GM19239 (cell line): Measurements from ENCODE around the gene RIPPLY3.
A peak's percentile ranks its signal among the peaks of the same experiment; 100 is the strongest.
"Not testable (repeated sequence)": the region's sequence is repeated elsewhere in the genome, so short reads cannot be mapped to it uniquely, and the experiment has no call there.

Experiments used
- DNase-seq: peaks from one replicate; pipeline ENCODE4 v3.0.0; 2011; ENCODE audit warnings: low spot score; ENCODE audit not compliant: insufficient read length
- FAIRE-seq: peaks from 2 replicates; lab custom pipeline; 2011; peaks lifted over from hg19 to GRCh38; lab: Jason Lieb, UNC

Gene RIPPLY3

GRCh38 chr21:36980280-36981048, 26.0 kb upstream of the RIPPLY3 start:
- FAIRE-seq (no peak), DNase-seq (no peak)

- DNase-seq (no peak), FAIRE-seq (no peak)
Measured at GRCh38 chr21:36981049-36981391, 25.5 kb upstream of the RIPPLY3 start.

GRCh38 chr21:36981977-36982700, 24.4 kb upstream of the RIPPLY3 start:
- FAIRE-seq (no peak), DNase-seq (no peak)

GRCh38 chr21:36985751-36986594, 20.5 kb upstream of the RIPPLY3 start:
- DNase-seq (no peak), FAIRE-seq (no peak)

- FAIRE-seq (no peak), DNase-seq (no peak)
Measured at GRCh38 chr21:36987845-36988244, 18.7 kb upstream of the RIPPLY3 start.

GRCh38 chr21:36988536-36988935, 18.0 kb upstream of the RIPPLY3 start:
- FAIRE-seq (no peak), DNase-seq (no peak)

GRCh38 chr21:36989199-36989698, 17.3 kb upstream of the RIPPLY3 start:
- not testable (repeated sequence) for FAIRE-seq, DNase-seq

- FAIRE-seq (peak; percentile 18), DNase-seq (peak; percentile 92)
Measured at GRCh38 chr21:36989699-36990507, 16.6 kb upstream of the RIPPLY3 start.

- no peak for FAIRE-seq
Measured at GRCh38 chr21:36990508-36991205, 15.8 kb upstream of the RIPPLY3 start.

GRCh38 chr21:36992671-36993070, 13.8 kb upstream of the RIPPLY3 start:
- no peak for FAIRE-seq
- DNase-seq: no peak

More at GRCh38 chr21:36990508-36991205, 15.8 kb upstream of the RIPPLY3 start:
- DNase-seq: no peak

- FAIRE-seq (no peak), DNase-seq (no peak)
Measured at GRCh38 chr21:36994501-36995158, 11.9 kb upstream of the RIPPLY3 start.

- DNase-seq, FAIRE-seq: not testable (repeated sequence)
Measured at GRCh38 chr21:36995285-36995684, 11.2 kb upstream of the RIPPLY3 start.

- FAIRE-seq: no peak
Measured at GRCh38 chr21:36999131-36999898, 7.2 kb upstream of the RIPPLY3 start.

GRCh38 chr21:37000381-37000780, 6.1 kb upstream of the RIPPLY3 start:
- no peak for DNase-seq
- no peak for FAIRE-seq

More at GRCh38 chr21:36999131-36999898, 7.2 kb upstream of the RIPPLY3 start:
- DNase-seq: no peak

- DNase-seq (no peak), FAIRE-seq (no peak)
Measured at GRCh38 chr21:37001441-37001840, 5.1 kb upstream of the RIPPLY3 start.

GRCh38 chr21:37002851-37003250, 3.7 kb upstream of the RIPPLY3 start:
- DNase-seq, FAIRE-seq: not testable (repeated sequence)

- not testable (repeated sequence) for FAIRE-seq, DNase-seq
Measured at GRCh38 chr21:37003917-37004316, 2.6 kb upstream of the RIPPLY3 start.
